Left ventricle myocardium inferior (tissue), 1 donor: Measurements from ENCODE around the gene CACNA1C. TPM values are rescaled to one million over a fixed set of nuclear protein-coding genes. Genes with fewer than 3 reads are reported as not detected.

Experiments used
- DNase-seq: peaks from one replicate; pipeline ENCODE4 v3.0.0-alpha.2; 2020
- H3K27ac ChIP-seq: fragments of 200-600 bp; replicated peaks from 2 replicates; pipeline ENCODE4 v1.8.0; 2021
- H3K27me3 ChIP-seq: fragments of 200-600 bp; 2 replicates; pipeline ENCODE4 v1.8.0; 2021; ENCODE audit warnings: low read depth
- H3K36me3 ChIP-seq: fragments of 200-600 bp; 2 replicates; pipeline ENCODE4 v1.8.0; 2021
- H3K4me1 ChIP-seq: fragments of 200-600 bp; 2 replicates; pipeline ENCODE4 v1.8.0; 2021
- H3K4me3 ChIP-seq: fragments of 200-600 bp; 2 replicates; pipeline ENCODE4 v1.8.0; 2021; ENCODE audit warnings: mild to moderate bottlenecking, moderate library complexity
- H3K9me3 ChIP-seq: fragments of 200-600 bp; replicated peaks from 2 replicates; pipeline ENCODE4 v1.8.0; 2021
- CTCF ChIP-seq: fragments of 200-600 bp; IDR thresholded peaks from 2 replicates; pipeline ENCODE4 v1.8.0; 2021; ENCODE audit warnings: antibody characterized with exemption, mild to moderate bottlenecking, borderline replicate concordance
- intact Hi-C: fragments of 100-400 bp; cut with micrococcal nuclease; formaldehyde crosslinking; loops from one replicate; pipeline ENCODE4 v1.11.0; 2022
- total RNA-seq: library from RNA; stranded (reverse); fragmentation: NEBNext Ultra II Directional; extraction: Animal tissue kit (Norgen Biotek cat#: 25700); gene quantifications from one replicate; pipeline ENCODE4 v1.2.1, GENCODE V29; 2021
- donor health status: DM: no; HTN: yes; CAD: no; lungs with severe emphysema.

The CACNA1C gene
- total RNA-seq, 1 donor from 2014 or later: 137 TPM

- DNase-seq: no peak
- no peaks in the 10 kb centered on the region for H3K27me3 ChIP-seq
- peaks cover 45% of the 10 kb centered on the region for H3K36me3 ChIP-seq
- peaks cover 55% of the 10 kb centered on the region for H3K4me1 ChIP-seq
- peak overlapping the region; percentile 89 for H3K27ac ChIP-seq
- H3K4me3 ChIP-seq: no peak overlapping the region
- intact Hi-C loops: no loop called here
- TF ChIP-seq CTCF: no peak
- H3K9me3 ChIP-seq: no peaks in the 10 kb centered on the region
Observed at GRCh38 chr12:2457933-2458414, 405.2 kb downstream of the CACNA1C start.

GRCh38 chr12:2460051-2460670, 407.4 kb downstream of the CACNA1C start:
- Histone ChIP-seq H3K4me1 (peaks cover 44% of the 10 kb centered on the region), H3K9me3 (no peaks in the 10 kb centered on the region), H3K27me3 (no peaks in the 10 kb centered on the region), H3K4me3 (no peak overlapping the region), H3K36me3 (peaks cover 39% of the 10 kb centered on the region), H3K27ac (peak overlapping the region; percentile 89)
- TF ChIP-seq CTCF: no peak
- intact Hi-C loops: no loop called here
- no peak for DNase-seq

GRCh38 chr12:2461046-2461445, 408.3 kb downstream of the CACNA1C start:
- no peak for DNase-seq
- Histone ChIP-seq H3K36me3 (peaks cover 44% of the 10 kb centered on the region), H3K27me3 (no peaks in the 10 kb centered on the region), H3K9me3 (no peaks in the 10 kb centered on the region), H3K4me3 (no peak overlapping the region), H3K4me1 (peaks cover 41% of the 10 kb centered on the region), H3K27ac (no peak overlapping the region)
- no peak for TF ChIP-seq CTCF
- intact Hi-C loops: no loop called here

GRCh38 chr12:2461645-2462044, 408.9 kb downstream of the CACNA1C start:
- TF ChIP-seq CTCF: no peak
- no peaks in the 10 kb centered on the region for H3K9me3 ChIP-seq
- H3K27me3 ChIP-seq: no peaks in the 10 kb centered on the region
- peaks cover 45% of the 10 kb centered on the region for H3K36me3 ChIP-seq
- DNase-seq: no peak
- intact Hi-C loops: no loop called here
- H3K4me3 ChIP-seq: no peak overlapping the region
- H3K4me1 ChIP-seq: peaks cover 35% of the 10 kb centered on the region
- H3K27ac ChIP-seq: no peak overlapping the region

GRCh38 chr12:2462087-2462486, 409.3 kb downstream of the CACNA1C start:
- H3K27me3 ChIP-seq: no peaks in the 10 kb centered on the region
- intact Hi-C loops: no loop called here
- H3K4me3 ChIP-seq: no peak overlapping the region
- H3K4me1 ChIP-seq: peaks cover 31% of the 10 kb centered on the region
- peaks cover 45% of the 10 kb centered on the region for H3K36me3 ChIP-seq
- no peaks in the 10 kb centered on the region for H3K9me3 ChIP-seq
- no peak for TF ChIP-seq CTCF
- H3K27ac ChIP-seq: no peak overlapping the region
- no peak for DNase-seq
